K562 (cell line): ENCODE measurements around the gene ANO6. TPM values are rescaled to one million over a fixed set of nuclear protein-coding genes. Genes with fewer than 3 reads are reported as not detected.
"Not testable (repeated sequence)": the region's sequence is repeated elsewhere in the genome, so short reads cannot be mapped to it uniquely, and the experiment has no call there.

Source experiments
- ATAC-seq: fragments of 200-7000 bp; cut with Tn5 transposase; 3 replicates; pipeline ENCODE4 v1.9.1; 2020; ENCODE audit warnings: moderate library complexity
- BruUV-seq: library from RNA; stranded (reverse); fragments of 400-500 nt; replicated peaks from 2 replicates; lab custom pipeline; 2021; lab: Mats Ljungman, UMichigan
- CTCF ChIA-PET: fragments of 300-600 bp; formaldehyde crosslinking; extraction: SDS; loops from one replicate; lab custom pipeline; 2021; ENCODE audit warnings: low intra/inter-chr PET ratio; lab: Yijun Ruan, JAX
- POLR2A ChIA-PET: fragments of 300-600, 350-650 bp; sonication (Branson Sonifier 250); formaldehyde crosslinking; extraction: SDS; loops from one replicate; lab custom pipeline; 2021; ENCODE audit warnings: antibody characterized with exemption, inconsistent platforms; lab: Yijun Ruan, JAX
- DNase-seq, 4 experiments: peaks; one replicate each; pipeline versions ENCODE4 v3.0.0 to v3.0.0-alpha.2; 2011 to 2018; ENCODE audit warnings: low spot score in 3 of 4, mixed read lengths in 3 of 4; ENCODE audit errors: extremely low read depth in 1 of 4
- FAIRE-seq: peaks from 2 replicates; lab custom pipeline; 2011; peaks lifted over from hg19 to GRCh38; lab: Jason Lieb, UNC
- H2AFZ ChIP-seq: 2 replicates; pipeline ENCODE4 v1.6.0; 2011; ENCODE audit warnings: low read depth, low read length, control low read depth, inconsistent platforms
- H3K27ac ChIP-seq: fragments of 200-600 bp; 3 replicates; pipeline ENCODE4 v1.8.0; 2011; ENCODE audit warnings: low read depth, mild to moderate bottlenecking, control low read depth, inconsistent platforms, low read length, moderate library complexity, mixed read lengths; ENCODE audit errors: extremely low read depth
- H3K27me3 ChIP-seq, 2 experiments: fragments of 300-600 bp in 1 of 2; 2 replicates in 1 of 2; 3 replicates in 1 of 2; pipeline versions ENCODE4 v1.6.0 to v1.8.0; 2011; ENCODE audit warnings: inconsistent platforms in 2 of 2, low read length in 2 of 2, mild to moderate bottlenecking in 1 of 2, mixed read lengths in 1 of 2, moderate library complexity in 1 of 2; ENCODE audit not compliant: control insufficient read depth in 2 of 2, insufficient read depth in 2 of 2
- H3K36me3 ChIP-seq: fragments of 300-600 bp; 3 replicates; pipeline ENCODE4 v1.8.0; 2011; ENCODE audit warnings: mild to moderate bottlenecking, low read length, inconsistent platforms; ENCODE audit not compliant: control insufficient read depth, insufficient read depth
- H3K4me1 ChIP-seq, 2 experiments: fragments of 200-600 bp in 1 of 2; replicated peaks in 1 of 2; 2 replicates in 1 of 2; 3 replicates in 1 of 2; pipeline versions ENCODE4 v1.5.1 to v1.8.0; 2011; ENCODE audit warnings: inconsistent platforms in 2 of 2, low read length in 2 of 2, mild to moderate bottlenecking in 1 of 2, mixed read lengths in 1 of 2, moderate library complexity in 1 of 2; ENCODE audit not compliant: control insufficient read depth in 2 of 2, insufficient read depth in 2 of 2
- H3K4me2 ChIP-seq: 2 replicates; pipeline ENCODE4 v1.6.1; 2011; ENCODE audit warnings: low read length, control low read depth, inconsistent platforms, mixed read lengths; ENCODE audit not compliant: insufficient read depth
- H3K4me3 ChIP-seq: fragments of 200-600 bp; sonication (generic), shearing (Covaris generic); 2 replicates; pipeline ENCODE4 v1.5.1; 2016; ENCODE audit warnings: control low read depth, inconsistent platforms
- H3K79me2 ChIP-seq: fragments of 200-600 bp; 3 replicates; pipeline ENCODE4 v1.8.0; 2011; ENCODE audit warnings: low read length, inconsistent platforms; ENCODE audit not compliant: control insufficient read depth, insufficient read depth
- H3K9ac ChIP-seq, 2 experiments: 2 replicates each; pipeline versions ENCODE4 v1.6.0 to v1.6.1; 2011; ENCODE audit warnings: low read depth in 2 of 2, low read length in 2 of 2, control low read depth in 1 of 2, inconsistent platforms in 1 of 2, mild to moderate bottlenecking in 1 of 2, mixed read lengths in 1 of 2; ENCODE audit not compliant: insufficient read depth in 1 of 2
- H3K9me1 ChIP-seq: one replicate; pipeline ENCODE4 v1.6.0; 2011; ENCODE audit warnings: inconsistent platforms, mild to moderate bottlenecking, low read length, moderate library complexity; ENCODE audit not compliant: control insufficient read depth, insufficient read depth
- H3K9me3 ChIP-seq: replicated peaks from 2 replicates; pipeline ENCODE4 v1.5.1; 2011; ENCODE audit warnings: low read depth, low read length, inconsistent platforms; ENCODE audit not compliant: control insufficient read depth, insufficient read depth
- H4K20me1 ChIP-seq: replicated peaks from 2 replicates; pipeline ENCODE4 v1.6.1; 2011; ENCODE audit warnings: low read length, inconsistent platforms, mixed read lengths; ENCODE audit not compliant: control insufficient read depth, insufficient read depth
- ASH1L ChIP-seq: fragments of 450-650 bp; IDR thresholded peaks from 2 replicates; pipeline ENCODE4 v1.6.1; 2018; ENCODE audit warnings: borderline replicate concordance, mild to moderate bottlenecking, low read depth; ENCODE audit not compliant: partially characterized antibody
- CEBPB ChIP-seq: fragments of 450-650 bp; IDR thresholded peaks from 2 replicates; pipeline ENCODE4 v1.6.1; 2016; ENCODE audit warnings: missing genetic modification characterization, missing compliant biosample characterization
- CEBPG ChIP-seq, 3 experiments: fragments of 200-800 bp in 1 of 3; sonication (Bioruptor generic) in 1 of 3; sonication (generic) in 1 of 3; formaldehyde crosslinking in 1 of 3; IDR thresholded peaks in 2 of 3; conservative IDR thresholded peaks in 1 of 3; 2 replicates each; pipeline versions ENCODE4 v1.6.1 to v1.8.0; 2016 to 2022; ENCODE audit warnings: missing compliant biosample characterization in 2 of 3, missing genetic modification characterization in 2 of 3, mild to moderate bottlenecking in 1 of 3, missing genetic modification reagents in 1 of 3
- SMARCB1 ChIP-seq: IDR thresholded peaks from 2 replicates; pipeline ENCODE4 v1.6.1; 2011; ENCODE audit warnings: improper control_type of control experiment, low read depth; ENCODE audit not compliant: insufficient read length
- ZNF57 ChIP-seq: fragments of 450-650 bp; formaldehyde crosslinking; IDR thresholded peaks from 2 replicates; pipeline ENCODE4 v1.4.0; 2020; ENCODE audit warnings: mild to moderate bottlenecking, moderate library complexity
- WGBS: fragments of 100-300 bp; shearing (Covaris generic); methylation state at CpG from one replicate; pipeline ENCODE4 v1.1.6; 2016; ENCODE audit warnings: low coverage, mixed read lengths; ENCODE audit not compliant: insufficient coverage; ENCODE audit errors: missing lambda C conversion rate; 5-methylcytosine and 5-hydroxymethylcytosine counted together
- in situ Hi-C: fragments of 300-500 bp; cut with MboI; formaldehyde crosslinking; loops from 4 replicates; pipeline ENCODE4 v1.15.0; 2018; ENCODE audit warnings: inconsistent platforms, mixed read lengths
- intact Hi-C: fragments of 100-400 bp; cut with micrococcal nuclease; formaldehyde crosslinking; loops from 2 replicates; pipeline ENCODE4 v1.14.2; 2022
- polyA plus RNA-seq, 8 experiments: library from polyadenylated mRNA; depleted of rRNA in 4 of 8; stranded (reverse) in 5 of 8; unstranded in 3 of 8; fragments of >200 nt; fragmentation: Nextera tagmentation in 2 of 8; fragmentation: Illumina TruSeq in 1 of 8; extraction: Ambion mirVana in 2 of 8; extraction: Trizol in 1 of 8; gene quantifications; 2 replicates each; pipeline versions ENCODE4 v1.2.1 to v1.2.3, GENCODE V29; 2011 to 2014; ENCODE audit warnings: inconsistent platforms in 1 of 8, missing spikeins in 1 of 8
- total RNA-seq, 7 experiments: library from RNA; depleted of rRNA in 6 of 7; stranded (reverse); fragments of >200 nt in 6 of 7; fragmentation: Illumina TruSeq in 2 of 7; extraction: Trizol in 2 of 7; gene quantifications; 2 replicates each; pipeline versions ENCODE4 v1.2.1 to v1.2.3, GENCODE V29; 2011 to 2021; ENCODE audit warnings: low replicate concordance in 1 of 7
- TF ChIP-seq, protein P1 (sequence below): sonication (generic); formaldehyde crosslinking; IDR thresholded peaks from 2 replicates; pipeline ENCODE4 v1.9.0; 2022; ENCODE audit warnings: mild to moderate bottlenecking, missing genetic modification reagents

ANO6 gene
- total and polyA plus RNA-seq, 9 of the 15 experiments (the other 6 are each of a cell fraction or from before 2014, with no cell fraction given), result 3.5 to 24.7 (median 20.3) TPM

DNA sequence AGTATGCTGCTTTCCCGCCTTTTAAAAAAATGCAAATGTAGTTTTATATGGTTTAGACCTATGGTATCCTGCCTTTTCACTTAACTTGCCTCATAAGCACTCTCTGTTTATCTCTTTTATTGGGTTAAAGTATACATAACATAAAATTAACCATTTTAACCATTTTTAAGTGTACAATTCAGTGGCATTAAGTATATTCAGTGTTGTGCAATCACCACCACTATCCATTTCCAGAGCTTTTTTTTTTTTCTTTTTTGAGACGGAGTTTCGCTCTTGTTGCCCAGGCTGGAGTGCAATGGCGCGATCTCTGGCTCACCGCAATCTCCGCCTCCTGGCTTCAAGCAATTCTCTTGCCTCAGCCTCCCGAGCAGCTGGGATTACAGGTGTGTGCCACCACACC, 46.3 kb downstream of the ANO6 start:
- BruUV-seq; H3K4me2 ChIP-seq; H3K36me3 ChIP-seq; H3K9ac ChIP-seq; H3K27ac ChIP-seq; CTCF ChIA-PET; H3K4me3 ChIP-seq; H3K9me3 ChIP-seq; DNase-seq; H4K20me1 ChIP-seq; in situ Hi-C loops; ATAC-seq; FAIRE-seq; H3K27me3 ChIP-seq; H2AFZ ChIP-seq; H3K79me2 ChIP-seq; H3K9me1 ChIP-seq; TF ChIP-seq CEBPG (CRISPR knock-in tag; IDR thresholded peaks at IDR 0.05): not testable (repeated sequence)
- H3K4me1 ChIP-seq, result peaks cover 3 to 23% of the 10 kb centered on the region in 2 experiments; a peak in 3 of 5 replicates
- intact Hi-C loops, result loop anchor here (5.0 to 10.0 kb wide), 2 partner anchors 45 to 463 kb away; partner anchors contain the start of genes ANO6 and ARID2
- 100% methylated on average over 2 of the region's 8 CpGs for WGBS
- POLR2A ChIA-PET, result interaction anchor here (0.7 kb wide), 1 partner anchor 467 kb away, joined by 3 read pairs; no protein-coding TSS in a partner anchor
- TF ChIP-seq CEBPB (tag) (peak; percentile 66), CEBPG (tag; conservative IDR thresholded peaks at IDR 0.05 in 1 of 2, IDR thresholded peaks at IDR 0.05 in 1 of 2) (peak in 1 of 2 experiments; percentile 81; a peak in 2 of 4 replicates)

GRCh38 chr12:45263587-45263986, 47.7 kb downstream of the ANO6 start:
- CTCF ChIA-PET, result no interaction called here
- H3K36me3 ChIP-seq, result no peaks in the 10 kb centered on the region; the same call in 1 of the 3 replicates
- H3K9me1 ChIP-seq, result no peaks in the 10 kb centered on the region
- H3K27ac ChIP-seq, result no peak overlapping the region
- 68% methylated on average over 2 of the region's 3 CpGs for WGBS
- TF ChIP-seq, protein P1, sequence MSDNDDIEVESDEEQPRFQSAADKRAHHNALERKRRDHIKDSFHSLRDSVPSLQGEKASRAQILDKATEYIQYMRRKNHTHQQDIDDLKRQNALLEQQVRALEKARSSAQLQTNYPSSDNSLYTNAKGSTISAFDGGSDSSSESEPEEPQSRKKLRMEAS, result no peak
- no peak for TF ChIP-seq ZNF57 (CRISPR knock-in tag)
- TF ChIP-seq CEBPB (tag), result no peak
- TF ChIP-seq SMARCB1, result no peak
- TF ChIP-seq ASH1L, result no peak
- in situ Hi-C loops, result no loop called here
- H3K4me2 ChIP-seq, result no peak overlapping the region
- intact Hi-C loops, result loop anchor here (5.0 to 10.0 kb wide), 2 partner anchors 46 to 461 kb away; partner anchors contain the start of genes ANO6 and ARID2
- BruUV-seq, result no TSS peak
- no peak for FAIRE-seq
- H3K27me3 ChIP-seq, result no peaks in the 10 kb centered on the region
- H3K9me3 ChIP-seq, result no peaks in the 10 kb centered on the region
- H3K9ac ChIP-seq, result no peak overlapping the region
- H2AFZ ChIP-seq, result no peak overlapping the region
- no peak for DNase-seq
- no peaks in the 10 kb centered on the region for H4K20me1 ChIP-seq
- peaks cover 0 to 25% of the 10 kb centered on the region in 2 experiments; a peak in 3 of 5 replicates for H3K4me1 ChIP-seq
- POLR2A ChIA-PET, result interaction anchor here (0.7 to 1.3 kb wide), 3 partner anchors 12 to 18 kb away, joined by 3 to 4 read pairs (median 3); no protein-coding TSS in a partner anchor
- no peak for ATAC-seq
- H3K4me3 ChIP-seq, result no peak overlapping the region
- peaks cover 8% of the 10 kb centered on the region; the same call in 1 of the 3 replicates for H3K79me2 ChIP-seq
